Tibial nerve (tissue), 4 donors: ENCODE results near the gene RPP38.

Experiments used
- CTCF ChIP-seq, 5 experiments: fragments of 200-600 bp in 3 of 5; fragments of 450-650 bp in 2 of 5; sonication (generic) in 3 of 5; IDR thresholded peaks; one replicate each; pipeline ENCODE4 v1.5.1; 2016 to 2019; ENCODE audit warnings: antibody characterized with exemption in 5 of 5, mild to moderate bottlenecking in 3 of 5, moderate library complexity in 2 of 5
- EP300 ChIP-seq, 2 donors: sonication (generic); formaldehyde crosslinking; IDR thresholded peaks; one replicate each; pipeline ENCODE4 v1.6.1; 2017; ENCODE audit warnings: antibody characterized with exemption in 2 of 2, mild to moderate bottlenecking in 1 of 2
- POLR2A ChIP-seq, 2 donors: fragments of 450-650 bp; IDR thresholded peaks; one replicate each; pipeline ENCODE4 v1.6.1; 2017; ENCODE audit warnings: antibody characterized with exemption in 2 of 2, mild to moderate bottlenecking in 2 of 2, moderate library complexity in 2 of 2

GRCh38 chr10:15124190-15124589 is 27.0 kb downstream of the RPP38 start:
- TF ChIP-seq CTCF (IDR thresholded peaks at IDR 0.05): no peak
- no peak for TF ChIP-seq POLR2A (IDR thresholded peaks at IDR 0.05)
- TF ChIP-seq EP300 (IDR thresholded peaks at IDR 0.05): no peak
